Esophagus squamous epithelium (tissue), 5 donors: ENCODE data around the gene GSG1L. TPM values are rescaled to one million over a fixed set of nuclear protein-coding genes. Genes with fewer than 3 reads are reported as not detected.

ENCODE experiments used
- DNase-seq: peaks from one replicate; lab custom pipeline; 2025; lab: John Stamatoyannopoulos, UW
- H3K27ac ChIP-seq, 4 donors: fragments of 200-600 bp; sonication (generic); one replicate each; pipeline ENCODE4 v1.5.1; 2016 to 2019; ENCODE audit warnings: mild to moderate bottlenecking in 1 of 4
- H3K27me3 ChIP-seq, 4 donors: fragments of 200-600 bp; sonication (generic); 1 replicate in 3 of 4; 2 replicates in 1 of 4; pipeline versions ENCODE4 v1.5.1 to v1.6.0; 2017 to 2021; ENCODE audit warnings: antibody characterized with exemption in 1 of 4
- H3K36me3 ChIP-seq, 3 donors: fragments of 200-600 bp; sonication (generic); one replicate each; pipeline ENCODE4 v1.5.1; 2016 to 2019
- H3K4me1 ChIP-seq, 3 donors: fragments of 200-600 bp; sonication (generic); one replicate each; pipeline ENCODE4 v1.5.1; 2017 to 2019
- H3K4me3 ChIP-seq, 4 donors: fragments of 200-600 bp; sonication (generic); 1 replicate in 3 of 4; 2 replicates in 1 of 4; pipeline ENCODE4 v1.5.1; 2016 to 2019; ENCODE audit warnings: mild to moderate bottlenecking in 2 of 4, moderate library complexity in 1 of 4
- H3K9me3 ChIP-seq, 3 donors: fragments of 200-600 bp; sonication (generic); one replicate each; pipeline ENCODE4 v1.5.1; 2016 to 2019
- POLR2A ChIP-seq, 4 donors: fragments of 450-650 bp; IDR thresholded peaks; one replicate each; pipeline ENCODE4 v1.6.1; 2017; ENCODE audit warnings: antibody characterized with exemption in 4 of 4, mild to moderate bottlenecking in 4 of 4, moderate library complexity in 3 of 4
- WGBS, 2 donors: methylation state at CpG; one replicate each; pipeline ENCODE4 v1.1.5; 2018; 5-methylcytosine and 5-hydroxymethylcytosine counted together
- intact Hi-C: fragments of 100-400 bp; cut with DNase I; formaldehyde crosslinking; loops from one replicate; pipeline ENCODE4 v1.15.0; 2022
- total RNA-seq, 4 donors: library from RNA; depleted of rRNA; stranded (reverse); fragments of >200 nt; gene quantifications; one replicate each; pipeline ENCODE4 v1.1.0, GENCODE V29; 2016
- TF ChIP-seq, protein P1 (sequence below), 6 experiments: fragments of 450-650 bp in 4 of 6; fragments of 200-600 bp in 2 of 6; sonication (generic) in 2 of 6; IDR thresholded peaks; one replicate each; pipeline ENCODE4 v1.5.1; 2016 to 2019; ENCODE audit warnings: antibody characterized with exemption in 6 of 6, mild to moderate bottlenecking in 4 of 6, moderate library complexity in 4 of 6
- donor health status: DM: yes; HTN: yes; CAD: no.

GSG1L gene
- total RNA-seq, 4 donors from 2014 or later, result under 0.01 to 0.21 TPM; not detected in 2

DNA sequence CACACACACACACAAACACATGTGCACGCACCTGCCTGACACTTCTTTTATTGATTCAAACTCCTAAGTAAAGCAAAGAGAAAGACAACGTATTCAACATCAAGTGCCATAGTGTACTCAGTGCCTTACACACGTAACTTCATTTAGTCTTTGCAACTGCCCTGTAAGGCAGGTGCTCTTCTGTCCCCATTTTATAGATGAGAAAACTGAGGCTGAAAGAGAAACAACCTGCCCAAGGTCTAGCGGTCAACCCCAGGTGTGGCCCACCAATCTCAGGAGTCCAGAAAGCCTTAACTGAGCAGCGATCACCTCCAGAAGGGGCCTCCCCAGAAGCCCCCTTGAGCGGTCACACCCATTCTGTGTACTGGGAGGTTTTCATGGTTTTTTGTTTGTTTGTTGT lies 10.3 kb upstream of the GSG1L start:
- WGBS, 2 donors, result 82 to 89% methylated on average over 6 of the region's 6 CpGs
- no peak overlapping the region for H3K27ac ChIP-seq
- peaks cover 0 to 6% (median 0%) of the 10 kb centered on the region in 3 donors for H3K4me1 ChIP-seq
- no peaks in the 10 kb centered on the region for H3K9me3 ChIP-seq
- H3K36me3 ChIP-seq, result no peaks in the 10 kb centered on the region
- no peak overlapping the region for H3K4me3 ChIP-seq
- no peak for DNase-seq
- TF ChIP-seq, protein P1, sequence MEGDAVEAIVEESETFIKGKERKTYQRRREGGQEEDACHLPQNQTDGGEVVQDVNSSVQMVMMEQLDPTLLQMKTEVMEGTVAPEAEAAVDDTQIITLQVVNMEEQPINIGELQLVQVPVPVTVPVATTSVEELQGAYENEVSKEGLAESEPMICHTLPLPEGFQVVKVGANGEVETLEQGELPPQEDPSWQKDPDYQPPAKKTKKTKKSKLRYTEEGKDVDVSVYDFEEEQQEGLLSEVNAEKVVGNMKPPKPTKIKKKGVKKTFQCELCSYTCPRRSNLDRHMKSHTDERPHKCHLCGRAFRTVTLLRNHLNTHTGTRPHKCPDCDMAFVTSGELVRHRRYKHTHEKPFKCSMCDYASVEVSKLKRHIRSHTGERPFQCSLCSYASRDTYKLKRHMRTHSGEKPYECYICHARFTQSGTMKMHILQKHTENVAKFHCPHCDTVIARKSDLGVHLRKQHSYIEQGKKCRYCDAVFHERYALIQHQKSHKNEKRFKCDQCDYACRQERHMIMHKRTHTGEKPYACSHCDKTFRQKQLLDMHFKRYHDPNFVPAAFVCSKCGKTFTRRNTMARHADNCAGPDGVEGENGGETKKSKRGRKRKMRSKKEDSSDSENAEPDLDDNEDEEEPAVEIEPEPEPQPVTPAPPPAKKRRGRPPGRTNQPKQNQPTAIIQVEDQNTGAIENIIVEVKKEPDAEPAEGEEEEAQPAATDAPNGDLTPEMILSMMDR (IDR thresholded peaks at IDR 0.05), result no peak
- no peak for TF ChIP-seq POLR2A (IDR thresholded peaks at IDR 0.05)
- intact Hi-C loops, result no loop called here
- H3K27me3 ChIP-seq, result peaks cover 0 to 7% (median 0%) of the 10 kb centered on the region in 4 donors

- Histone ChIP-seq H3K36me3 (no peaks in the 10 kb centered on the region), H3K4me1 (peaks cover 0 to 6% (median 0%) of the 10 kb centered on the region in 3 donors), H3K4me3 (no peak overlapping the region), H3K9me3 (no peaks in the 10 kb centered on the region), H3K27ac (no peak overlapping the region), H3K27me3 (peaks cover 0 to 7% (median 0%) of the 10 kb centered on the region in 4 donors)
- TF ChIP-seq, protein P1 (IDR thresholded peaks at IDR 0.05), result no peak
- no peak for TF ChIP-seq POLR2A (IDR thresholded peaks at IDR 0.05)
- WGBS, 2 donors, result 44 to 50% methylated on average over 4 of the region's 4 CpGs
- no peak for DNase-seq
- intact Hi-C loops, result no loop called here
These were observed 8.6 kb upstream of the GSG1L start for GRCh38 chr16:28072087-28072486.

- intact Hi-C loops, result loop anchor here (10.0 kb wide), 1 partner anchor 95 kb away; no protein-coding TSS in a partner anchor
These were observed 6.7 kb upstream of the GSG1L start for GRCh38 chr16:28069971-28070794.

GRCh38 chr16:28068976-28069375 lies 5.5 kb upstream of the GSG1L start:
- H3K4me1 ChIP-seq, result peaks cover 0 to under 1% (median 0%) of the 10 kb centered on the region in 3 donors
- intact Hi-C loops, result loop anchor here (10.0 kb wide), 1 partner anchor 94 kb away; no protein-coding TSS in a partner anchor
- H3K36me3 ChIP-seq, result no peaks in the 10 kb centered on the region
- no peak overlapping the region for H3K27ac ChIP-seq
- no peak for DNase-seq
- H3K9me3 ChIP-seq, result no peaks in the 10 kb centered on the region
- no peak overlapping the region for H3K4me3 ChIP-seq
- WGBS, 2 donors, result 81 to 90% methylated on average over 3 to 6 of the region's 7 CpGs
- H3K27me3 ChIP-seq, result peaks cover under 1 to 28% (median 2%) of the 10 kb centered on the region in 4 donors
- TF ChIP-seq, protein P1 (IDR thresholded peaks at IDR 0.05), result no peak
- TF ChIP-seq POLR2A (IDR thresholded peaks at IDR 0.05), result no peak

More at GRCh38 chr16:28069971-28070794, 6.7 kb upstream of the GSG1L start:
- H3K27me3 ChIP-seq, result peaks cover 0 to 16% (median 0%) of the 10 kb centered on the region in 4 donors
- H3K9me3 ChIP-seq, result no peaks in the 10 kb centered on the region
- no peak overlapping the region for H3K4me3 ChIP-seq
- H3K4me1 ChIP-seq, result peaks cover 0 to 6% (median 0%) of the 10 kb centered on the region in 3 donors
- no peak for TF ChIP-seq POLR2A (IDR thresholded peaks at IDR 0.05)
- TF ChIP-seq, protein P1 (IDR thresholded peaks at IDR 0.05), result no peak
- 54 to 60% methylated on average over 14 to 25 of the region's 31 CpGs for WGBS, 2 donors
- no peak for DNase-seq
- no peak overlapping the region for H3K27ac ChIP-seq
- no peaks in the 10 kb centered on the region for H3K36me3 ChIP-seq
